Activated CD4-positive, alpha-beta T cell treated with anti-CD3 and anti-CD28 coated beads, Interleukin-2, amount 50 U/mL, for 48 hours (primary cell): ENCODE results near the gene BTBD19.
"Not testable (repeated sequence)": the region's sequence is repeated elsewhere in the genome, so short reads cannot be mapped to it uniquely, and the experiment has no call there.

Experiments used
- DNase-seq, 2 experiments: peaks; one replicate each; pipeline ENCODE4 v3.0.0-alpha.2; 2020

Gene BTBD19

GRCh38 chr1:44810101-44810761 is 1.9 kb downstream of the BTBD19 start:
- peak; percentile 58 to 67 for DNase-seq

GRCh38 chr1:44810762-44811105 is 2.4 kb downstream of the BTBD19 start:
- not testable (repeated sequence) for DNase-seq

GRCh38 chr1:44811234-44811633 is 2.9 kb downstream of the BTBD19 start:
- DNase-seq = no peak

- peak in 1 of 2 experiments; percentile 9 for DNase-seq
Measured at GRCh38 chr1:44812822-44813543, 4.7 kb downstream of the BTBD19 start.

DNA sequence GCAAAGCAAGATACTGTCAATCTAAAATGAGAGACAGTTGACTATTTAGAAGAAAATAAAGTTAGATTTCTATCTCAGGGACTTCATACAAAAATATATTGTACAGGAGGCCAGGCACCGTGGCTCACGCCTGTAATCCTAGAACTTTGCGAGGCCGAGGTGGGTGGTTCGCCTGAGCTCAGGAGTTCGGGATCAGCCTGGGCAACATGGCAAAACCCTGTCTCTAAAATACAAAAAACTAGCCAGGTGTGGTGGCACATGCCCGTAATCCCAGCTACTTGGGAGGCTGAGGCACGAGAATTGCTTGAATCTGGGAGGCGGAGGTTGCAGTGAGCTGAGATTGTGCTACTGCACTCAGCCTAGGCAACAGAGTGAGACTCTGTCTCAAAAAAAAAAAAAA is 7.6 kb downstream of the BTBD19 start:
- not testable (repeated sequence) for DNase-seq

- DNase-seq = no peak
Measured at GRCh38 chr1:44817307-44817706, 9.0 kb downstream of the BTBD19 start.

DNA sequence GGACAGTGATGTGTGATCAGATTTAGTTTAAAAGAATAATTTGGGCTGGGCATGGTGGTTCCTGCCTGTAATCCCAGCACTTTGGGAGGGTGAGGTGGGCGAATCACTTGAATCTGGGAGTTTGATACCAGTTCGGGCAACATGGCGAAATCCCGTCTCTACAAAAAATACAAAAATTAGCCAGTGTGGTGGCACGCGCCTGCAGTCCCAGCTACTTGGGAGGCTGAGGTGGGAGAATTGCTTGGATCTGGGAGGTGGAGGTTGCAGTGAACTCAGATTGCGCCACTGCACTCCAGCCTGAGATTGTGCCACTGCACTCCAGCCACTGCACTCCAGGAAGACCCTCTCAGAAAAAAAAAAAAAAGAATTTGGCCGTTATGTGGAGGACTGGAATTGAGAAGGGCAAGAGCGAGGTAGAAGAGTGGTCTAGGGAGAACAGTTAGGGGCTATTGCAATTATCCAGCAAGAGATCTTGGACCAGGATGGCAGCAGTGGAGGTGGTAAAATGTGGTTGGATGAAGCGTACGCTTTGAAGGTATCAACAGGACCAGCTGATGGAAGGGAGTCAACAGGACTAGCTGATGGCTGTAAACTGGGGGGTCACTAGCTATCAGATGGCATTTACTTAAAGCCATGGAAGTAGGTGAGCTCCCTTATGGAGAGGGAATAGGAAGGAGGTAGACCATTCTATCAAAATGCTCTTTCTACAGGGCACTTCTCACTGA is 9.6 kb downstream of the BTBD19 start:
- DNase-seq = no peak

DNA sequence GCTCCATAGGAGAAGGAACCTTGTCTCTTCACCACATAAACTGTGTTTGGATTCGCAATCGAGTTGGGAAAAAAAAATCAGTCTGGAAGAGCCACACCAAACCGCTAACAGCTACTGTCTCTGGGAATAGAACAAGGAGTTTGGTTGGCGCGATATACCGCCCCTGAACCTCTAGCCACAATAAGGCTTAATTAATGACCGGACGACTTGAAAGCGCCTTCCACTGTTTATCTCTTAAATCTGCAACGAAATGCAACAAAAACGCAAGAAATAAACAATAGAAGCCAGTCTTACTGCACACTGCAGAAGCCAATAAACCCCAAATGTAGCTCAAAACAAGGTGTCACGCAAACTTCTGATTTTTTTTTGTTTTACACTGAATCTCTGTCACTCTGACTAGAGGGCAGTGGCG is 10.9 kb downstream of the BTBD19 start:
- DNase-seq = no peak

DNA sequence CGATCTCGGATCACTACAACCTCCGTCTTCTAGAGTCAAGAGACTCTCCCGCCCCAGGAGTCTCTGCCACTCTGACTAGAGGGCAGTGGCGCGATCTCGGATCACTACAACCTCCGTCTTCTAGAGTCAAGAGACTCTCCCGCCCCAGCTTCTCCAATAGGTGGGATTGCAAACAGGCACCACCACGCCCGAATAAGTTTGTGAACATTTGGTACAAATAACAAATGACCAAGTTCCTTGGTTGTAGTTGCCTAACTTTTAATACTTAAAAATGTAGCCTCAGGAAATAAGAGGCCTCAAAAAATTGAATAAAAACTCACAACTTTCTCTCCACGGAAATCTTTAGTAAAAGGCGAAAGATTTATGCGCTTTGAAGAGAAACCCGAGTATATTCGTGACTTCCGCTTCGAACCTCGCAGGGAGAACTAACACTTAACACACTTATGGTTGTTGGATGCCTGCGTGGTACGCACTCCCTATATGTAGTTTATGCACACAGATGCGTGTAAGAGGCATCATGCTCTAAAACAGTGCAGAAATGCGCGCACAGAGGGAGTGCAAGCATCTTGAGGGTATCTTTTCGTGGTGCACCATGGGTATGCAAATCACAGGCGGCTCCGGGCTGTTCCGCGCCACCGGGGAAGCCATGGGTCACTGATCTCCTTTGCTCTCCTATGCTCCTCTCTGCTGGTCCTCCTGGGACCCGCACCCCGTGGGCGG is 11.4 kb downstream of the BTBD19 start:
- peak; percentile 82 to 90 for DNase-seq

DNA sequence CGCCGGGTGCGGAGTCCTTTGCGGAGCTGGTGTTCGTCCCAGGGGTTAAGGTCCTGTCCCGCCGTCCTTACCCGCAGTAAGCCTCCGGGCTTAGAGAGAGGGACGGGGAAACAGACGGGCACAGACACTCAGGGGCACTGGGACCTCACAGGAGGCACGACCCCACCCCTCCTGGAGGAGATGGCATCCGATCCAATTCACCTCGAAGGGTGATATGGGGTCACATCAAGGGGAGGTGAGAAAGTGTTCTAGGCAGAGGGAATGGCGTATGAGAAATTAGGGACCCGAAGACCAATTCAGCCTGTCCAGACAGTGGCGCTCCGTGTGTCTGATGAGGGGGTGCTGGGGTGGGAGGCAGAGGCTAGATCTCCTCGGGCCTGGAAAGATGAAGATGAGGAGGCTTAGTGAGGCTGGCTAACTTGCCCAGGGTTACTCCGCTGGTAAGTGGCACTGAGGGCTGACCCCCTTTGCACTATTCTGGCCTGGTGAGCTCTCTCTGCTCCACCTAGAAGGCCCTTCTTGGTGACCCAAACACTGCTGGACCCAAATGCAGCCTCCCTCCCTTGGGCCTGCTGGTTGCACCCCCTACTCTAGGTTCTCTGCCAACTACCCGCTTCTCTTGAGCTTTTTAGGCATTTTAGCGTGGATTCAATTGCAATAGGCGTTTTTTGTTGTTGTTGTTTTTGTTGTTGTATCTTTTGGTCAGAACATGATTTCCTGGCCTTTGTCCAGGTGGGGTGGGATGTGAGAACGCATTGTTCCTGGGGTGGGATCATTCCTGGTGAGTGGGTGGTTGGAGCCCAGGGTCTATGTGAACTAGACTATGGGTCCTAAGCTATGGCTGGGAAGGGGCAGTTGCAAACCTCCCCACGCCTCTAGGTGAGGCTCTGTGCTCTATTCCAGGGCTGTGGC is 12.3 kb downstream of the BTBD19 start:
- no peak for DNase-seq

DNA sequence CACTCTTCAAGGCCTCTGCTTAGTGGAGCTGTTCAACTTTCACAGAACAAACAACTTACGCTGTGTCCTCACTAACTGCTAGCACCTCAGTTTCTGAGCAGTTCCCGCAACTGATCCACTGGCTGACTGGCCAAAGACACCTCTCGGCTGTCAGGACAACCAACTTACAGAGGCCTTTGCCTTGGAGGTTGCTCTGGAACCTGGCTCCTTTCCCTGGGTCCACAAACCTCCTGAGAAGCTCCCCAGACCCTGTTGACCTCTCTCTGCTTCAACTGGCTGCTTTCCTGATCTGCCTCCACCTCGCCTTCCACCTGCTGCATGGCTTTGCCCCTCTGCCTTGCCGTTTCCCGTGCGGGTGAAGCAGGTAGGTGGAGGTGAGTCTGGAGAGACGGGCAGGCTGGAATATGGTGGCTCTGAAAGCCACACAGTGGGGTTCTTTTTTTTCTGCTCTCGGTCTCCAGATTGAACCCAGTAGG is 13.0 kb downstream of the BTBD19 start:
- no peak for DNase-seq

DNA sequence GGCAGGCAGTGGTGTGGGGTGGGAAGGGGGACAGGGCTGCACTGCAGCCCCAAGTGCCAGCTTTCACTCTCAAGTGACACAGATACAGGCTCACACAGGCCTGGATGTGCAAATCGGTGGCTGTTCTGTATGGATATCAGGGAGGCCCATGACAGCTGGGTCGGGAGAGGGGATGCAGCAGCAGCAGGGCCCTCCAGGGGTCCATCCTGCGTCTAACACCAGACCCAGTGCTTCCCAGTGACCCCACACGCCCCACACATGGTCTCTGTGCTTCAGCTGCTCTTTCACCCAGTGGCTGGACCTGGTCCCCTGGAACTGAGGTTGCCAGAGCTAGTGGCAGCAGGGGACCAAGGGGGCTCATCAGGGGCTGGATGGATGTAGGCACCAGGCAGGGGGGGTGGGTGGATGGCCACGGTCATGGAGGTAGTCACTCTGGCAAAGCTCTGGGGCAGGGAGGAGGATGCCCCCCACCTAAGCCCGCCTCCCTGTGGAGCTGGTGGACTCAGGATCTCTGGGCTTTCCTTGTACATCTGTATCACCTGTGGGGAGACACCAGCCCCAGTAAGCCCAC is 13.9 kb downstream of the BTBD19 start:
- no peak for DNase-seq

DNA sequence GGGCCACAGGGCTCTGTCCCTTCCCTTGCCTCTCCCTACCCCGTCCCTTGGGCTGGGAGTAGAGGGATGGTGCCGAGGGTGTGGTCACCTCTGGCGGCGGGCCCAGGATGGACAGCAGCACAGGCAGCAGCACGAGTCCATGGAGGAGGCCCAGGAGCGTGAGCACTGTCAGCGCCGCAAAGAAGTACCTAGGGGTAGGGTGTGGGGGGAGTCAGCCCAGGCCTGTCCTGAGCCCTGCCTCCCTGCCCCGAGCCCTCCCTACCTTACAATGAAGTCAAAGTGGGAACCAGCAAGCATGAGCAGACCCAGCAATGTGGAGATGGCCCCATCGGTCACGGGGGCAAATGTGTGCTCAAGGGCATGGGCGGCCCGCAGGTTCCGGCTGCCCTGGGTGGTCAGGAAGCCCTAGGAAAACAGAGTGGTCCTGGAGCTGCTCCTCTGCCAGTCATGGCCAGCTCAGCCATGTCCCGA is 14.7 kb downstream of the BTBD19 start:
- no peak for DNase-seq

GRCh38 chr1:44824392-44824791 is 16.1 kb downstream of the BTBD19 start:
- not testable (repeated sequence) for DNase-seq

DNA sequence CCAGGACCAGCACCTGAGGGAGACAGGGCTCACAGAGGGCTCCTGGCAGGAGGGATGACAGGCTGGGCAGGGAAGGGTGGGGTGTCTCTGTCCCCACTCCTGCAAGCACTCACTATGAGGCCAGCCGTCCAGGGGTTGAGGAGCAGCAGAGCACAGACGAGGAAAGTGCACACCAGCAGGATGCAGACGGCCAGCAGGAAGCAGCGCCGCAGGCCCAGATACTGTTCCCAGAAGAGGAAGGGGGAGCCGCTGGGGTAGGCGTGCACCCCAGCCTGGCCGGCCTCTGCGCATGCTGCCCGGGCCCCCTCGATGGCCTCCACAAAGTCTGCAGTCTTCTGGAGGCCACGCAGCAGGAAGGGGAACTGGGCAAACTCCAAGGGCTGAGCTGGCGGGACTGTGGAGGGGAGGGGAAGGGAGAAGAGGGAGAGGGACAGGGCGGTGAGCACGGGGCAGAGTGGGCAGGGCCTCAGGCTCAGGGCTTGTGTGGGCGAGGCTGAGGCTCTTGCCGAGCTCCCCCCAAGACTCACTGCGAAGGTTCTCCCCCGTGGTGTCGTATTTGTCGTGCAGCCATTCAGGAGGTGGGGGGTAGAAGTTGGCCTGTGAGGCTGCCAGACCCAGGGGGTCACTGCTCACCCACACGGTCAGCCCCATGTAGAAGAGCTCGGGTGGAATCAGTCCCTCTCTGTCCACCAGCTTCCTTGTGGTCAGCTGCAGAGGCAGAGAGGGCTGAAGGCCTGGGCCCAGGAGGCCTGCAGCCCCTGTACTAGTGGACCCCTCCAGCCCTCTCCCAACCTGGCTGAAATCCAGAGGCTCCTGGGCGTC is 18.3 kb downstream of the BTBD19 start:
- DNase-seq = no peak

- DNase-seq = no peak
Measured at GRCh38 chr1:44827197-44828002, 19.1 kb downstream of the BTBD19 start.

GRCh38 chr1:44828003-44828651 is 19.8 kb downstream of the BTBD19 start:
- DNase-seq = no peak

- DNase-seq = no peak
Measured at GRCh38 chr1:44828841-44829440, 20.6 kb downstream of the BTBD19 start.
